GM12874 (cell line): ENCODE measurements around the gene PXDN.

Source experiments
- TF ChIP-seq, protein P1 (sequence below): IDR thresholded peaks from 2 replicates; pipeline ENCODE4 v1.5.1; 2011; ENCODE audit warnings: low read depth, mild to moderate bottlenecking, control low read depth, low read length, moderate library complexity; ENCODE audit not compliant: insufficient read depth

PXDN gene

DNA sequence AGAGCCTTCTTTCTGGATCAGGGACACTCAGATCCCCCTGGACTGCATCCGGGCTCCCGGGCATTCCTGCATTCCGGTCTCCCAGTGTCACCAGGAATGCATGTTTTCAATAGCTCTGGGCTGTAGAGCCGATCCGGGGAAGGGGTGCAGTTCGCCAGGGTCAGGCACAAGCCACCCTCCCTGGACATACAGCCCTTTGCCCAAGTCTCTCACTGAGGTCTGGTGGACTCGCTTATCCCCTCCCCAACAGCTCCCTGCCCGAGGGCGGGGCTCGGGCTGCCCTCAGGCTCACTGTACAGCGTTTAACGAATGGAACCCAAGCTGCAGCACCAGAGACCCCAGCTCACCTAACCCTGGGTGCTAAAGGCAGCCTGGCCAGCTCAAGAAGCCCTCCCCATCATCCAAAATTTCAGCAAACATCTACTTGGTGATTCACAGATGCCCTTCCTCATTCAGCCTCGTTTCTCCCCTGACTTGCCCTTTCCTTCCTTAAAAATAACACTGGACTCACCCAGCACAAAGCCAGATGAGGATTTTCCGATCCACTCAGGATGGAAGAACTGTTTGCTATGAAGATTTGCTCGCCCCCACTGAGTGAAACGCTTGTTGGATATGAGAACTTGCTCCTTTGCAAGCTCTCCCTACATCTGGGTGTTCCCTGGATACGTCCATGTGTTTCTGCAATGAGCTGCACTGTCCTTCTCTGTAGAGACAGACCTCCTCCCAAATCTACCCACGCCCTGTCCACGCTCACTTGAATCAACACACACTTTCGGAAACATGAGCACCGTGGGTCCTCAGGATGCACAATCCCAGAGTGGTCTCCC, 58.1 kb downstream of the PXDN start:
- TF ChIP-seq, protein P1, sequence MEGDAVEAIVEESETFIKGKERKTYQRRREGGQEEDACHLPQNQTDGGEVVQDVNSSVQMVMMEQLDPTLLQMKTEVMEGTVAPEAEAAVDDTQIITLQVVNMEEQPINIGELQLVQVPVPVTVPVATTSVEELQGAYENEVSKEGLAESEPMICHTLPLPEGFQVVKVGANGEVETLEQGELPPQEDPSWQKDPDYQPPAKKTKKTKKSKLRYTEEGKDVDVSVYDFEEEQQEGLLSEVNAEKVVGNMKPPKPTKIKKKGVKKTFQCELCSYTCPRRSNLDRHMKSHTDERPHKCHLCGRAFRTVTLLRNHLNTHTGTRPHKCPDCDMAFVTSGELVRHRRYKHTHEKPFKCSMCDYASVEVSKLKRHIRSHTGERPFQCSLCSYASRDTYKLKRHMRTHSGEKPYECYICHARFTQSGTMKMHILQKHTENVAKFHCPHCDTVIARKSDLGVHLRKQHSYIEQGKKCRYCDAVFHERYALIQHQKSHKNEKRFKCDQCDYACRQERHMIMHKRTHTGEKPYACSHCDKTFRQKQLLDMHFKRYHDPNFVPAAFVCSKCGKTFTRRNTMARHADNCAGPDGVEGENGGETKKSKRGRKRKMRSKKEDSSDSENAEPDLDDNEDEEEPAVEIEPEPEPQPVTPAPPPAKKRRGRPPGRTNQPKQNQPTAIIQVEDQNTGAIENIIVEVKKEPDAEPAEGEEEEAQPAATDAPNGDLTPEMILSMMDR = no peak

DNA sequence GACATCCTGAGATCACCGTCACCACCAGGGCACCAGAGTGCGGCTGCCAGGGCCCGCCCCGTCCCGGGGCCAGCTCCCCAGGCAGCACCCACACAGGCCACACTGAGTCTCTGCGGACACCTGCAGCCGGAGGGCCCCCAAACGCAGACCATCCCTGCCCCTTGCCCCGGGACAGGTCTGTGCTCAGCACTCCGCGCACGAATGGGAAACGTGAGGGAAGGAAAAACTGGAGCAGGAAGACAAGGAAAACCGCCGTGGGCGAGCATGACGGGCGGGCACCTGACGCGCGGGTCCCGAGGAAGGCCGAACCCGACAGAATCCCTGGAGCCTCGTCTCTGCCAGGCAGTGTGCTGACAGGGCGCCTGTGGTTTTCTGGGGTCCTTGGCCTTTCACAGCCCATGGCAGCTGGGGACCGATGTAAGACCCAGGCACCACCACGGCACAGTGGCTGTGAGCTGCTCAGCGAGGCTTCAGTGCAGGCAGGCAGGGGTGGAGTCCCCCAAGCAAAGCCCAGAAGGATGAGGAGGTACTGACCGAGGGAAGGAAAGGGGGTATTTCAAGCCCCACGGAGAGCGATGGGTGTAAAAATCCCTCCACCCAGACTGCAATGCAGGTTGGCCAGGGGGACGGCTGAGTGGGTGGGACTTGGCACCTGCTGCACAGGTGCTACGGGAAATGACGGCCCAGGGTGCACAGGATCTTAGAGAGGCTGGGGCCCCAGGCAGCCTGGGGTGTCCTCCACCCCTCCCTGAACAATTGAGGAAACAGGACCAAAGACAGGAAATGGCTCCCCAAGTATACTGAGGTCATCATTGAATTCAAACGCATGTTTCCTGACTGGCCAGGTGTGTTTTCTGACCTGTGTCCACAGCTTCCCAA, 59.0 kb downstream of the PXDN start:
- TF ChIP-seq, protein P1 = no peak

DNA sequence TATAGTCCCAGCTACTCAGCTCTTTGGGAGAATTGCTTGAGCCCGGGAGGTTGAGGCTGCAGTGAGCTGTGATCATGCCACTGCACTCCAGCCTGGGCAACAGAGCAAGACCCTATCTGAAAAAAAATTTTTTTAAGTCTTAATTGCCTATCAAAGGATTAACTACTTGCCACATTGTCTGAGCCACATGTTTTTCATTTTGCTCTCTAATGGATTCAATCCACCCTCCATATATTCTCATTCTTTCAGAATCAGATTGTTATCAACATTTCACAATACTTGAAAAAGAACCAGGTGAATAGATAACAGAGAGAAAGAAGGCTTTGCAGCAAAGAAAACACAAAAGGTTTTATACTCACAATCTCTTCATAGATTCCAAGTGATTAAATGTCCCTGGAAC, 61.0 kb downstream of the PXDN start:
- TF ChIP-seq, protein P1 = no peak

DNA sequence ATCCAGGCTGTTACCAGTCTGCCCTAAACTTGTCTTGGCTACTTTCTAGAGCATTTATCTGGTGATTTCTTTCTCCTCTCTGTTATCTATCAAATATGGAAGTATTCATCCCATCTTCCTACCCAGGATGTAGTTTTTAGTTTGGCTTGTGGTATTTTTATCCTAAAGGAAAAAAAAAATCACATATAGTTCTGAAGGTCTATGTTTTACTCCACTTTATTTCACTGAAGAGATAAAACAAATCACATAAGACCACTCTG, 62.2 kb downstream of the PXDN start:
- TF ChIP-seq, protein P1 = no peak

DNA sequence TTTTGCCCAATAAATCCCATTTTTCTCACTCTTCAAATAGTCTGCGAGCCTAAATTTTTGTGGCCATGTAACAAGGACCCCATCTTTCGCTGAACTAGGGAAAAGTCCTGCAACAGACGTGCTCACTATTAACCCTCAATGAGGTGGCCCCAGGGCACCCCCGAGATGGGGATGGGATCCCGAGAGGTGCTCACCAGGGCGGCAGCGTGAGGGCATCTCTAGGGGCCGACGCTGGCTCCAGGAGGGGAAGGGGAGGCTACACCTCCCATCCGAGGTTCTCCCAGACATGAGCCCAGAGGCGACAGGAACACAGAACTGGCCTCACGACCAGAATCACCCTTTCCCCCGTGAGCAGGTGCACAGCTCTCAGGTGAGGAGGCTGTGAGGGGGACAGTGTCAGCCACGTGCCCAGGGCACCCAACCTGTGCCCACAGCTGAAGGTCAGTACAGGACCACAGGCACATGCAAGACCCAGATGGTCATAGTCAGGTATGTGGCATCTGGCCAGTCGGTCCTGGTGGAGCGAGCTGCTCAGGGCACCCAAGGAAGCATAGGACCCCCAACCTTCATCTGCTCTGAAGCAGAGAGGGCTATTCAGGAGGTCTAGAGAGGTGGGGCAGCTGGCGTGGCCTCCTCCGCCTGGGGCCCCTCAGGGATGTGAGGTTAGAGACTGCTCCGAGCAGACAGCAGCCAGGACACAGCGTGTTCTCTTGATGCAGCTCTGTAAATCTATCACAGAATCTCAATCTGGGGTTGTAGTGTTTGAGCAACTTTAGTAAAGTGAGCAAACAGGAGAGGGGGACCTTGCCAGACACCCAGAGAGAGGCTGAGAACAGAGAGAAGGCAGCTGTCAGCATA, 62.8 kb downstream of the PXDN start:
- TF ChIP-seq, protein P1 = no peak

DNA sequence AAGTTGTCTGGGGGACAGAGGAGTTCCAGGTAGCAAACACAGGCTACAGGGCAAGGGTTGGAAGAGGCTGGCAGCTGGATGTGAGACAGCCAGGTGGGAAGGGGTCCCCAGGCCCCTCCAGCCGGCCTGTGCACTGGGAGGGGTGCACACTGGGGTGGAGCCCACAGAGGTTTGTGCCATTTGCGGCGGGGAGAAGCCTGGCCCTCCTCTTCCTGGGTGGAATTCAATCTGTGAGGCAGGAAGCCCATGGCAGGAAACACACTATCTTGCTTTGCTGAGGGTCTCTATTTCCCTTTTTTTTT, 63.3 kb downstream of the PXDN start:
- TF ChIP-seq, protein P1 = no peak
